ENCODE measurements around the gene BCAR1.
A peak's percentile ranks its signal among the peaks of the same experiment; 100 is the strongest.

The BCAR1 gene

GRCh38 chr16:75256696-75257343, 5.4 kb upstream of the BCAR1 start:
- H3K27ac ChIP-seq, result no peak overlapping the region
- TF ChIP-seq ZFX (IDR thresholded peaks at IDR 0.05) (no peak), CTCF (conservative IDR thresholded peaks at IDR 0.05) (no peak)

GRCh38 chr16:75256059-75256571, 4.7 kb upstream of the BCAR1 start:
- TF ChIP-seq CTCF (conservative IDR thresholded peaks at IDR 0.05), result no peak
- TF ChIP-seq ZFX (IDR thresholded peaks at IDR 0.05), result no peak
- H3K27ac ChIP-seq, result no peak overlapping the region

GRCh38 chr16:75254359-75254837, 3.0 kb upstream of the BCAR1 start:
- no peak for TF ChIP-seq CTCF (conservative IDR thresholded peaks at IDR 0.05)
- no peak for TF ChIP-seq ZFX (IDR thresholded peaks at IDR 0.05)
- peak overlapping the region; percentile 98; the same call in 1 of the 2 replicates for H3K27ac ChIP-seq

GRCh38 chr16:75252946-75253911, 1.8 kb upstream of the BCAR1 start:
- peak overlapping the region; percentile 98 for H3K27ac ChIP-seq
- TF ChIP-seq ZFX (IDR thresholded peaks at IDR 0.05) (no peak), CTCF (conservative IDR thresholded peaks at IDR 0.05) (no peak)

- H3K27ac ChIP-seq, result peak overlapping the region; percentile 98
- no peak for TF ChIP-seq CTCF (conservative IDR thresholded peaks at IDR 0.05)
- no peak for TF ChIP-seq ZFX (IDR thresholded peaks at IDR 0.05)
Measured at GRCh38 chr16:75252049-75252864, 833 bp upstream of the BCAR1 start.

- TF ChIP-seq CTCF (conservative IDR thresholded peaks at IDR 0.05) (no peak), ZFX (IDR thresholded peaks at IDR 0.05) (no peak)
- H3K27ac ChIP-seq, result peak overlapping the region; percentile 98
Measured at GRCh38 chr16:75250809-75251279, 580 bp downstream of the BCAR1 start.
